Activated T-helper 1 cell treated with anti-CD3 and anti-CD28 coated beads, Interleukin-2, amount 50 U/mL, for 16 hours (primary cell): ENCODE data around the gene GNB1.

Experiments
- DNase-seq, 2 donors: peaks; one replicate each; pipeline ENCODE4 v3.0.0-alpha.2; 2020; ENCODE audit warnings: low read depth in 1 of 2, low spot score in 1 of 2

GNB1 gene

DNA sequence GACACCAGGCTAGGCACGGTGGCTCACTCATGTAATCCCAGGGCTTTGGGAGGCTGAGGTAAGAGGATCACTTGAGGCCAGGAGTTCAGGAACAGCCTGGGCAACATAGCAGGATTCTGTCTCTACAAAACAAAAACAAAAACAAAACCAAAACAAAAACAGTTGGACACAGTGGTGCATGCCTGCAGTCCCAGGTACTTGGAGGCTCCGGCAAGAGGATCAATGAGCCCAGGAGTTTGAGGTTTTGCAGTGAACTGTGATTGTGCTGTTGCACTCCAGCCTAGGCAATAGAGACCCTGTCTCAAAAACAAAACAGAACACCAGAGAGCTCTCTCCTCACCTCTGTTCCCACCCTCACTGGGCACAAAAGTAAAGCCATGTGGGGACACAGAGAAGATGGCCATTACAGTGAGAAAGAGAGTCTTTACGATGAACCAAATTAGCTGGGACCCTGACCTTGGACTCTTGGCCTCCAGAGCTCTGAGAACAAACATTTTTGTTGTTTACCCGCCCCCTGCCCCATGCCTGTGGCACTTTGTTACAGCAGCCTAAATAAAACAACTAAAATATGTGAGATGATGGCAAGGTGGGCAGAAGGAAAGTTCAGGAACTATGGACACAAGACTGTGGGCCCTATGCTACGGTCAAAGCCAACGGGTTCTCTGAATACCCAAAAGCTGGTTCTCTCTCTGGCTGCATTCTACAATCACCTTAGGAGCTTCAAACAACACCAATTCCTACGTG, 122.5 kb downstream of the GNB1 start:
- DNase-seq = no peak

DNA sequence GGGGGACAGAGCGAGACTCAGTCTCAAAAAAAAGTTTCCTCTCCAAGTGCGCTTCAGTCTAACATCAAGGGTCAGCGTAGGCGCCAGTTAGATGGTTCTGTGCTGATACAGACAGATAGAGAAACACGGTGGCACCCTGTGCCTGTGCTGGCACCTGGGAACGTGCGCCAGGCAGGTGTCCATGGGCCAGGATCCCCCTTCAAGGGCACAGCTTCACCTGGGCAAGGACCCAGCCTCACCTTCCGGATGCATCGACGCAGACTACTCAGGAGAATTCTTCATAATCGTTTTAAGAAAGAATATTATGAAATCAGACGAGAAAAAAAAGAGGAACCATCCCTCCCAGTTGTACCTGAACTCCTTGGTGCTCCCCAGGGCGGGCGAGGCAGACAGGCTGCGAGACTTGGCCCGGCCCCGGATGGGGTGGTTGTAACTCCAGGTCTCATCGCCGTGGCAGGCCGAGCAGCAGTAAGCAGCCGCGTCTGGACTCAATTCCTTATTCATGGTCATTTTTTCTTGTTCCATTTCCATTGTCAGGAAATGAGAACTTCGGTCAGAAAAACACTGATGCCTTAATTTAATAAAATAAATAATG, 125.9 kb downstream of the GNB1 start:
- DNase-seq = no peak

DNA sequence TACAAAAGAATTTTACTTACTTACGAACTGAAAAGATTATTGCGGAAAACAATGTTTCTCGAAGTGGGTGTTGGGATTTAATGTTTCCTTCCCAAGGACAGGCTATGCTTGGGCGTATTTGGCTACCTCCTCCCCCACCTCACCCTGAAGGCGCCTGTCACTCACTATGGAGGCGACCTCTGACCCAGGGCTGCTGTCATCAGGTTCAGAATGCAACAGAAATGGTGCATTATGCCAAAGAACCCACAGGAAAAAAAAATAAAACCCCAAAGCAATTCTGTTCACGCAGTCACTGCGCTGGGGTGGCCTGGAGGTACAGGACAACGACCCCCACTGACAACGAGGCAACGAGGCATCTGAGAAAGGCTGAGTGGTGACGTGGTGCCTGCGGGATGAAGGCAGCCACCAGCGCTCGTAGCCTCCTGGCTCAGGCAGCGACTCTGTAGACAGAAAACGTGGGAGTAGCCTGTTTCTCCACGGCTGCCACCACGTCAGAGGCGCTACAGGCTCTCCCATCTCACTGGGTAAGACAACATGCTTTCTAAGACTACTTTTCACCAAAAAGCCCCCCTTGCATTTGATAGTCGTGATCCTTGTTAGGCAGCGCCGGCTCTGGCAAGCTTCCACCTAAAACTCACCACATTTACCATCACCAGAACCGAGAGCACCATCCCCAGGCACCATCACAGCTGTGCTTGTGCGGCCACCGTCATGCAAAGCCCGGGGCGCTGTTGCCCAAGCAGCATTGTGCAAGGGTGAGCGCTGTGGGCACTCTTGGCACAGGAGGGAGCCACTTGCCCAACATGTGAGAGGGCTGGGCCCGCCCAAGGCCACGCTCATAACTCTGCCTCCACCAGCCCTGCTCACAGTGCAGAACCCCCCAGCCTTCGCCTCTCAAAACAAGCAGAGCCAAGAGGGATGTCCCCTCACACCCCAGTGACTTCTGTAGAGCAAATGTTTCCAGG, 126.9 kb downstream of the GNB1 start:
- DNase-seq = no peak

DNA sequence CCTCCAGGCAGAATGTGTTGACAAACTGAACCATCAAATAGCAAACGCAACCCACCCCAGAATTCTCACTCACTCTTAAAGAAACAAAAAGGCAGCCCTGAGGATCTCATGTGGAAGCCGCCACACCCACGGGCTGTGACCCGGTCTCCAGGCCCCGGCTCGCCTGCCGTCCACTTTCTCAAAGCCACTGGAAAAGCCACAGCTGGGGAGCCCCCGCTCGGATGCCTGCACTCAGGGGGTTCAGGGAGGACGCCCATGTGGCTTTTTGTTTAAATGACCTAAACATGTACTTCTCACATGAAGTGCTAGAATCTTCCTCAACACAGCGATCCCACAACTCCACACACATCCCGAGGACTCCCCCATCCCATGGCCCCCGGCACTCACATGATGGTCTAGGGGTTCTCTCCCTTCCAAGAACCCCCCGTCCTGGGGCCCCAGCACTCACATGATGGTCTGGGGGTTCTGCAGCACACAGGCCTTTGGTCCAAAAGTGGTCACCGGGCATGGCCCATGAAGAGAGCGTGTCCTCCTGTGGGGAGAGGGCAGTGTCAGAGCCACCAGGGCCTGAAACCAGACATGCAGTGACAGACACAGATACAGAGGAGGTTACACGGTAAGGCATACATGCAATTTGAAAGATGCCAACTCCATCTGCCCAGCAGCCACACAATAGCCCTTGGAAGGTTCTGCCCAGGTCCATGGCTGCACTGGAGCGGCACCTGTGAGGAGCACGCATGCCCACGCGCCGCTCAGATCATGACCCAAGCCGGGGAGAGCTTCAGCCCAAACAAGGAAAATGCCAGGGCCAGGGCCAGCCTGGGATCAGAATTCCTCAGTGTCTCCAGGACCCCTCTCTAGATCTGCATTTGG, 129.1 kb downstream of the GNB1 start:
- DNase-seq = no peak

DNA sequence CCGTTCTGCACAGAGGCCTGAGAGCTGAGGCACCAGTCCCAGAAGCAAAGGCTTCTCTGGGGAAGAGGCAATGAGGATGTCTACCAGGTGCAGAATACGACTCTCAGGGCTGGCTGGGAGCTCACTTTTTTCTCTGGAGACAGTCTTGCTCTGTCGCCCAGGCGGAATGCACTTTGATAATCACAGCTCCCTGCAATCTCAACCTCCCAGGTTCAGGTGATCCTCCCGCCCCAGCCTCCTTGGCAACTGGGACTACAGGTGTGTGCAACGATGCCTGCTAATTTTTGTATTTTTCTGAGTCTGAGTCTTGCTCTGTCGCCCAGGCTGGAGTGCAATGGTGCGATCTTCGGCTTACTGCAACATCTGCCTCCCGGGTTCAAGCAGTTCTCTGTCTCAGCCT, 130.2 kb downstream of the GNB1 start:
- no peak for DNase-seq

DNA sequence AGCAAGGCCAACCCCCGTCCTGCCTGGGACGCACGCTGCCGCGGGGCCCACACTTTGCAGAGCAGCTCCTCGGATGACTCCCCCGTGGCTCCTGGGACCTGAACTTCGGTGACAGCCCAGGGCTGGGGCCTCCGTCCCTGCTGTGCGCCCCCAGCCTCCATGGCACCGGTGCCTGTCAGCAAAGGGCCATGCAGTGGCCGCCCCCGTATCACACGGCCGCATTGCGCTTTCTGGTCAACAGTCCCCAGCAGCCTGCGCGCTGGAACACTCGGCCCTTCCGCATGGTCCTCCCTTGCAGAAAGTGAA, 130.6 kb downstream of the GNB1 start:
- DNase-seq = no peak

DNA sequence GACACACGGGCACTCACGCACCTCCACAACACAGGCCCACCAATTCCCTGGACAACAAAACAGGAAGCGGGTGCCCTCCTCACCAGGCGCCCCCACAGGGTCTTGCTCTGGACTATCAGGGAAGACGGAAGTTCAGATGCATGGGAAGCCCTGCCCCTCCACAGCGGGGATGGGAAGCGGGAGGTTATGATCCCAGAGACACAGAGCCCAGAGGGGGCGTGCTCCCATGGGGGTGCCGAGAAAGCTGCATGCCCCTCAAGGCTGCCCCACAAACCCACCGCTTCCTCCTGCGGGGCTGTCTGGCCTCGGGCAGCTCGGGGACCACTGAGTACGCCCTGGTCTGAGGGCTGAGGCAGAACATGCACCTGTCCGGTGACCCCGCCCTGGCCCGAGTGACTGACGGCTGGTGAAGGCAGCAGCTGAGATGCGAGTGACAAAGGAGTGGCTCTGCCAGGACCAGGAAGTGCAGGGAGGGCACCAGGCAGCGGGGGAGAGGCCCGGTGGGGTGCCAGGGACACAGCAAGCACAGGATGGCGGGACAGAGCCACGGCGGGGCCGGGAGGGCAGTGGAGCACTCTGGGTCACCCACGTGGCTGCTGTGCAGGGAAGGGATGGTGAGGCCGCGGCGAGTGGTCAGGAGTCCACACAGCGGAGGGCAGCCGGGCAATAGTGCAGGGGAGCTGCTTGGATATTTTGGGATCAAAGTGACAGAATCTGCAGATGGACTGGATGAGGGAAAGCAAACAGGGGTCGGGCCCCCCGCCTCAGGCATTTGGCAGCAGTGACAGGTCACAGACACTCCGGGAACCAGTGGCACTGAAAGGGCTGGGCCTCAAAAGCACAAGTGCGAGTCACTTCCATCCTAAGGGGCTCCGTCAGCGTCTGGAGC, 131.2 kb downstream of the GNB1 start:
- no peak for DNase-seq

DNA sequence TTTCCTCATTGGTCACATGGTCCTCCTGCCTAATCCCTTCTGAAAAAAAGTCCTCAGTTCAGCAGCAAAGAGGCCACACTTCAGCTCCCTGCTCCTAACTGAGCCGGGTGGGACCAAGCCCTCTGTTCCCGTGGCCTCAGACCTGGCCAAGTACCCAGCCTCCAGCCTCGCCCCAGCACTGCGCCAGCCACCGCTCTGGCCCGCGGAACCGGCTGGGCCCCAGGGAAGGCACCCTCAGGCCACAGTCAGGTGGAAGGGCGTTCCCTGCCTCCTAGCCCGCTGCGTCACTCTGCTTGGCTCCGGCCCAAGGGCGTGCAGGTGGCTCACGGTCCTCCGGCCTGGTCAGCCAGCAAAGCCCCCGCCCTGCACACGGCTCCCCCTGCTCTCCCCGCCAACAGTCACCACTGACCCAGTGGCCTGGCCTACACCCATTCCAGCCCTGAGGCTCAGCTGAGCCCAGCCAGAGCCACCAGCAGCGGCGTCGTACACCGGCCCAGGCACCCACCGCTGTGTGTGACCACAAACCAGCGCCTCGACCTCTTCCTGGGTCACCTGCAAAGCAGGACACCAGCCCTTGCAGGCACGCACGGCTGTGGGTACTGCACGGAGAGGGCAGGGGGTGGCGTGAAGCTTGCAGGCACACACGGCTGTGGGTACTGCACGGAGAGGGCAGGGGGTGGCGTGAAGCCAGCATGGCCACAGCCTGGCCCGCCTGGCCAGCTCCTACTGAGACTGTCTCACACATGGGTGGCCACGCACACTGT, 132.0 kb downstream of the GNB1 start:
- no peak for DNase-seq

DNA sequence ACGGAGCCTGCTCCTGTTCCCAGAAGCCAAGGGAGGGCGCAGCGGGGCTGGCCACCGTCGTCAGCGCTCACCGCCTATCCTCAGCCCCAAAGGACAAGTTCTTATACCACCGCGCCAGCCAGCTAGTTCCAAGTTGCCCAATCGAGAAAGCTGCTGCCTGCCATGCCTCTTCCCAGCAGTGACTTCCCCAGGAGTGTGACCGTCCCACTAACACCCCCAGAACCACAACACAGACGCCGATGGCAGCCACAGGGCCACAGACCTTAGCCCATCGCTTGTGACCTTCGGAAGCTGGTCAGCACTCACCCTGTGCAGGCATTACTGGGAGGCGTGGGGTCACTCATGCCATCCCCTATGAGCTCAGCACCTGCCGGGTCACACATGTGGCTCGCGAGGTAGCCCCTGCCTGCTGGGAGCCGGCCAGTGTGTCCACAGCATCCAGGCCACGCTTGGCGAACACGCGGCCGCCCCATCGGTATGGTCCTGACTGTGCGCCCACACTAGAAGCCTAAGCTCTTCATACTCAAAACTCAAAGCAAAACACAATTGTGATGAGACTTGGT, 132.7 kb downstream of the GNB1 start:
- no peak for DNase-seq

DNA sequence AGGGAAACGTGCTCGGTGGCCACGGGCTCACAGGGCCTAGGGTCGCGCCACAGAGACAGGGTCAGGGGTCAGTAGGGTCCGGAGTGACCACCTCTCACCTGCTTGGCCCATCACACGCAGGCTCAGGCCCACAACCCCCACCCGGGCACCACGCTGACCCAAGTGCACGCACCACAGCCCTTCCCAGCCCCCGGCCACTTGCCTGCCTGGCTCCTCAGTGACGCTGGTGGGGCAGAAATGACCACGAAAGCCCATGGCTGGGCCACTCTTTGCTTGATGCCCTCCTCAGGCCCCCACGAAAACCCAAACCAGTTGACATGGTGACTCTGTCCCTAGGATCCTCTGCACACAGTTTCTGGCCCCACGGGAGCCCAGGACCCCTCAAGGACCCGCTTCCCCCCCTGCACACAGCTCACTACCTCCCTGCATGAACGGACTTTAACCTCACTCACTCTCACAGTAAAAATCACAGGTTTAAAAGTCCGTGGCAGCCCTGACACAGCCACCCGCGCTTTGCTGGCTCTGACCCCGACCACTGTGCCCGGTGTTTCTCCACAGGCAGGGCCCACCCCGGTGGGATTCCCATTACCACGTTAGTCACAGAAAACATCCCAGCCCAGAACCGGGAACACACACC, 133.3 kb downstream of the GNB1 start:
- no peak for DNase-seq

DNA sequence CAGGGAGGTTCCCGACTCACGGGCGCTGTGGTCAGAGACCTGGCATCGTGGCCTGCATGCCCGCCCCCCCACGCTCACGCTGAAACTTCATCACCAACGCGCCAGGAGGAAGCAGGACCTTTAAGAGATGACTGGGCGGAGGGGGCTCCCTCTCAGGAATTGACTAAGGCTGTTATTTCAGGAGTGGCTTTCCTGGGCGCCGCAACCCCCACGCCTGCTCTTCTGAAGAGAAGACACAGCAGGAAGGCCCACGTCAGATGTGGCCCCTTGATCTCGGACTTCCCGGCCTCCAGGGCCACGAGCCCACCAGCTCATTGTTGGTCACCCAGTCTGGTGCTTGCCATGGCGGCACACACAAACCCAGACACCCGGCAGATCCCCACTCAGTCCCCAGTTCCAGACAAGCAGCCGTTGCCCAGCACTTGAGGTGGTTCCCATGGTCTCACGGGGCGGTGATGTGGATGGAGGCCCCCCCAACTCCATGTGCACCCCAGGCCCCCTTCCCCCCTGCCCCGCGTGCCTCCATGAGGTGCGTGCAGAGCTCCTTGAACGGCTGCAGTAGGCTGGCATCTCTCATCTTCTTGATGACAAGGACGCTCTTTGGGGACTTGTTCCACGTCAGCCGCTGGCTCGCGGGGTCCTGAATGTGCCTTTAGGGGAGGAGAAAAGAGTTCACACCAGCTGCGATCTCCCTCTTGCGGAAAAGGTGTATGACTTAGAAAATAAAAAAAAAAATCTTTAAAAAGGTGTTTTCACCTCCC, 134.0 kb downstream of the GNB1 start:
- no peak for DNase-seq

DNA sequence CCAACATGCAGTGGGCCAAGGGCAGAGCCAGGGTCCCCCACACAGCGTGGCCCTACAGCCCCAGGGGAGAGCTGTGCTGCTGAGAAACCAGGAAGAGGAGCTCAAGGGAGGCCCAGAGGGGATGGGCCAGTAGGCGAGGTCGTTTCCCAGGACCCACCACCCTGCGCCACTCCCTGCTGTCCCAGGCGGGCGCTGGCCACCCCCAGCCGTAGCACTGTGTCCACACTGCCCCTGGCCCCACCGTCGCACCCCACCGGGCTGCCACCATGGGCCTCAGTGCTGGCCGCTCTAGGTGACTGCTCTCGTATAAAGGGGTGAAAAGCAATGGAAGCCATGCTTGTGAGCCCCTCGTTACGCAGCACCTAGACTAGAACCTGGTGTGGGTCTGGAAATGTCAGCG, 135.0 kb downstream of the GNB1 start:
- no peak for DNase-seq

DNA sequence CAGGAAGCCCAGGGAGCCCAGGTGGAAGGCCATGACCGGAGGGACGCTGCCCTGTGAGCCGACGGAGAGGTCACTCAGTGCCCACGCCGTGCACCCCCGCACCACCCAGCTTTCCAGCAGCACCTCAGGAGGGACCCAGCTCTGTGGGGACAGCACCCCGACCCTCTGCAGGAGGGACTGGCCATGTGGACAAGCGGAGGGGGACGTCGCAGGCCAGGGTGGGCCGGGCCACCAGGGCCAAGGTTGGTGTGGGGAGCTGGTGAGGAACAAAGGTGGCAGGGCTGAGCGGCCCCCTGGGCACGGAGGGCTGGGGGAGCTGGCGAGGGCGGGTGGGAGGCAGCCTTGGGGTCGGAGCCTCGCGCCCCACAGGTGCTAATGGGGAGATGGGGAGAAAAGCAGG, 135.5 kb downstream of the GNB1 start:
- DNase-seq = no peak

DNA sequence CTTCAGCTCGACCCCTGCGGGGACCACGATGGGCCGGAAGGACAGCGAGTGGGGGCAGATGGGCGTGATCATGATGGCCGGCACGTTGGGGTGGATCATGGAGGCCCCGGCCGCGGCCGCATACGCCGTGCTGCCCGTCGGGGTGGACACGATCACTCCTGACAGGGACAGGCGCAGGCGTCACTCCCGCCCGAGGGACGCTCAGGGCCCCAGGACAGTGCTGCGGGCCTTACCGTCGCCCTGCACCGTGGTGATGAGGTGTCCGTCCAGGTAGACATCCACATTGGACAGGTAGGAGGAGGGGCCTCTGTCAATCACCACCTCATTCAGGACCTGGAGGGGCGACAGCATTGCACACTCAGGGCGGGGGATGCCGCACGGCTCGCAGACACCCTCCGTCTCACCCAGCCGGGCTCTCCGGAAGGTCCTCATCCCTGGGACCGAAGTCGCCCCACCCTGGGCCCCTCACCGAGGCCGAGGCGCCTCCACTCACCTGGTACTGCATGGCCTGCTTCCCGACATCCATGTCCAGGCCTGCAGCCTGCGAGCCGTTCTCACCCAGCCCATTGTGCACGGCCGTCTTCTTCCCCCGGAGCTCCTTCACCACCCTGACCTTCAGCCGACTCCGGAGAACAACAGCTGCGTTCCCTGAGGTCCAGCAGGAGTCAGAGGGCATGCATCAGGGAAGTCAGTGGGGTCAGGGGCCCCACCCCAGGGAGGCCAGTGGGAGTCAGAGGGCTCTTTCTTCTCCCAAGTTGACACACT, 136.7 kb downstream of the GNB1 start:
- DNase-seq = no peak

DNA sequence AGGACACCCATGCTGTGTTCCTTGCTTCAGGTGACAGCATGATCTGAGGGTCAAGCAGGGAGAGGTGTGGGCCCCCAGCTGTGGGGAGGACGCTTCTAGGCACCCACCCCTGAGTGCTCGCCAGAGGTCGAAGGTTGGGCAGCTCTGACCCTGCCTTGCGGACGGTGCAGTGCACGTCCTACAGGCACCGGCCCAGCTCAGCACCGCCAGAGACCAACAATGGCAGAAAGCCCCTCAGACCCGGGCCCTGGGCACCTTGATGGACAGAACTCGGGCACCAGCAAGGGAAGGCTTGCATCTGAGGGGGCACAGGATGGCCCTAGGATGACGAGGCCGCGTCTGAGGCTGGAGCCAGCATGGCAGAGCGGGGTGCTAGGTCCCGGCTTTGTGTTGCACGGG, 137.3 kb downstream of the GNB1 start:
- DNase-seq = no peak

DNA sequence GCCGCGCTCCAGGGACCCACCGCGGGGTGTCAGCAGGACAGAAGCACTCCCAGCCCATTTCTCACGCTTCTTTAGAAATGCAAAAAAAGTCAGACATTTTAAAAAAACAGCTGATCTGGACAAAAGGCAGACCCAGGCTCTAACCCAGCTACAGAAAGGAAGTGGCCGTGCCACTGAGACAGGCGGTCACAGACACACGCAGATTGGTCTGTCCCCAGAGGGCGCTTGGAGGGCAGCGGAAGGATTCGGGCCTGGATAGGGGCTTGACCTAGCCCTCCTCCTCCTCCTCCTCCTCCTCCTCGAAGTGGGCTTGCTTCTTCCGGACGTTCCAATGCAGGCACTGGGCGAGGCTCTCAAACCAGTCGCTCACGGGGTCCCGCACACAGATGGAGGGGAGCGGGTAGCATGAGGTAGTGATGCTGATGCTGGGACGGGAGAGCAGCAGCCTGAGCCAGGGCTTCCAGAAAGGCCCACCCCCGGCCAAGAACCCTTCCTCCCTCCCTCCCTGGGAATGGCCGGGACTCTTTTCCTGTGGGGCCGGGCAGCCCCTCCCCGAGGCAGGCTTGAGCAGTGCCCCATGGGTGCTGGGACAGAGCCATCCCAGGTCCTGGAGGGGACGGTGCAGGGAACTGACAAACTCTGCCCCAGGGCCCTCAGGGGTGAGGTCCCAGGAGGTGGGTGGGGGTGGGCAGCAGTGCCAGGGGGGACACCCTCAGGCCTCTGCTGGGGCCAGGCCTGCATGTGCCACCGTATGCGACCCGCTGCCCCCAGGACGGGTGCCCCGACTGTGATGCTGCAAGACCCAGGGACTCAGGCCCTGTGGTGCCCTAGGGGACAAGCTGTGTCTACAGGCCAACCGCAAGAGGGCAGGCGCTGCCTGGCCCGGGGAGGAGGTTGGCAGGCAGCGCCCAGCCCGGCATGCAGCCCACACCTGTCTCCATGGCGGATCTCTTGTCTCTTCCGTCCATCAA, 138.0 kb downstream of the GNB1 start:
- no peak for DNase-seq
